ENCODE measurements around the gene CTDSPL.
"Not testable (repeated sequence)": the region's sequence is repeated elsewhere in the genome, so short reads cannot be mapped to it uniquely, and the experiment has no call there.

Gene CTDSPL, protein sequence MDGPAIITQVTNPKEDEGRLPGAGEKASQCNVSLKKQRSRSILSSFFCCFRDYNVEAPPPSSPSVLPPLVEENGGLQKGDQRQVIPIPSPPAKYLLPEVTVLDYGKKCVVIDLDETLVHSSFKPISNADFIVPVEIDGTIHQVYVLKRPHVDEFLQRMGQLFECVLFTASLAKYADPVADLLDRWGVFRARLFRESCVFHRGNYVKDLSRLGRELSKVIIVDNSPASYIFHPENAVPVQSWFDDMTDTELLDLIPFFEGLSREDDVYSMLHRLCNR

GRCh38 chr3:37861620-37862041 is at the start of gene CTDSPL:
Gene CTDSPL, plus strand, starts transcription at chr3:37861880. Its CDS starts 320 bp downstream, at chr3:37862200.
- Mint-ChIP-seq H3K9me3 (peaks cover 4% of the 10 kb centered on the region), H3K36me3 (ENCODE audit: low read depth) (peaks cover 7% of the 10 kb centered on the region), H3K27me3 (ENCODE audit: low read depth) (no peaks in the 10 kb centered on the region), H3K4me1 (peaks cover 39% of the 10 kb centered on the region), H3K27ac (peak within 1 kb of the TSS; percentile 82 to 98 (median 96)), H3K4me3 (peak within 1 kb of the TSS; percentile 91 to 96 (median 96))
- no peak for TF ChIP-seq CTCF (IDR thresholded peaks at IDR 0.05; ENCODE audit: unreplicated experiment in 3 of 3)

- peaks cover 38% of the 10 kb centered on the region for H3K36me3 Mint-ChIP-seq (ENCODE audit: low read depth)
- no peaks in the 10 kb centered on the region for H3K27me3 Mint-ChIP-seq (ENCODE audit: low read depth)
- H3K27ac Mint-ChIP-seq: peak overlapping the region in 2 of 3 experiments; percentile 39 to 60
- H3K9me3 Mint-ChIP-seq: no peaks in the 10 kb centered on the region
- TF ChIP-seq CTCF (IDR thresholded peaks at IDR 0.05; ENCODE audit: unreplicated experiment in 3 of 3): no peak
- H3K4me1 Mint-ChIP-seq: peaks cover 31% of the 10 kb centered on the region
- no peak overlapping the region for H3K4me3 Mint-ChIP-seq
Measured at GRCh38 chr3:37812499-37812896, 49.2 kb upstream of the CTDSPL start.

GRCh38 chr3:37813403-37813802 is 48.3 kb upstream of the CTDSPL start:
- Mint-ChIP-seq H3K36me3 (ENCODE audit: low read depth) (peaks cover 40% of the 10 kb centered on the region), H3K27ac (no peak overlapping the region), H3K27me3 (ENCODE audit: low read depth) (no peaks in the 10 kb centered on the region), H3K4me1 (peaks cover 24% of the 10 kb centered on the region), H3K4me3 (no peak overlapping the region), H3K9me3 (no peaks in the 10 kb centered on the region)
- TF ChIP-seq CTCF (IDR thresholded peaks at IDR 0.05; ENCODE audit: unreplicated experiment in 3 of 3): no peak

- peaks cover 22% of the 10 kb centered on the region for H3K4me1 Mint-ChIP-seq
- peak overlapping the region in 1 of 3 experiments; percentile 19 for H3K27ac Mint-ChIP-seq
- peaks cover 43% of the 10 kb centered on the region for H3K36me3 Mint-ChIP-seq (ENCODE audit: low read depth)
- no peaks in the 10 kb centered on the region for H3K27me3 Mint-ChIP-seq (ENCODE audit: low read depth)
- H3K4me3 Mint-ChIP-seq: no peak overlapping the region
- no peaks in the 10 kb centered on the region for H3K9me3 Mint-ChIP-seq
- TF ChIP-seq CTCF (IDR thresholded peaks at IDR 0.05; ENCODE audit: unreplicated experiment in 3 of 3): peak; percentile 38 to 42 (median 41)
Measured at GRCh38 chr3:37814547-37814946, 47.1 kb upstream of the CTDSPL start.

- H3K27me3 Mint-ChIP-seq (ENCODE audit: low read depth); H3K4me3 Mint-ChIP-seq; H3K9me3 Mint-ChIP-seq; H3K27ac Mint-ChIP-seq: not testable (repeated sequence)
- H3K4me1 Mint-ChIP-seq: peaks cover 17% of the 10 kb centered on the region
- H3K36me3 Mint-ChIP-seq (ENCODE audit: low read depth): peaks cover 40% of the 10 kb centered on the region
Measured at GRCh38 chr3:37815156-37815555, 46.5 kb upstream of the CTDSPL start.

DNA sequence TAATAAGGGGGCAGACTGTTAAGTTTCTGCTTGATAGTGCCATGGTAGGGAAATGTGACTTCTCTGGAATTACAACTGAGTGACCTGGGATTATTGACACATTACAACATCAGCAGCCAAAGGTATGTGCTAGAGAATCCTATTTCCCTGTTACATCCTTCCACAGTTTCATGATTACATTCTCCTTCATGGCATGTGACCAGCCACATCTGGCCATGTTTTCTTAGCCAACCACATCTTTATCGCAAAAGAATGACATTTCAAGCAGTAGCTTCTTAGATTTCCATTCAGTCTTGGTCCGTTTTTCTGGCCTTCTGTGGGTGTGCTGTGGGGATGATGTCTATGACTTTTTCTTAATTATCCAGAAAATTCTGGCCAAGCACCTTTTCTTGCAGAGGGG is 45.4 kb upstream of the CTDSPL start:
- Mint-ChIP-seq H3K9me3 (no peaks in the 10 kb centered on the region), H3K27me3 (ENCODE audit: low read depth) (no peaks in the 10 kb centered on the region), H3K36me3 (ENCODE audit: low read depth) (peaks cover 47% of the 10 kb centered on the region), H3K27ac (no peak overlapping the region), H3K4me3 (no peak overlapping the region), H3K4me1 (peaks cover 11% of the 10 kb centered on the region)
- TF ChIP-seq CTCF (IDR thresholded peaks at IDR 0.05; ENCODE audit: unreplicated experiment in 3 of 3): no peak

All from nephron (organoid).